ENCODE measurements around the gene FBXW7.

Gene FBXW7

DNA sequence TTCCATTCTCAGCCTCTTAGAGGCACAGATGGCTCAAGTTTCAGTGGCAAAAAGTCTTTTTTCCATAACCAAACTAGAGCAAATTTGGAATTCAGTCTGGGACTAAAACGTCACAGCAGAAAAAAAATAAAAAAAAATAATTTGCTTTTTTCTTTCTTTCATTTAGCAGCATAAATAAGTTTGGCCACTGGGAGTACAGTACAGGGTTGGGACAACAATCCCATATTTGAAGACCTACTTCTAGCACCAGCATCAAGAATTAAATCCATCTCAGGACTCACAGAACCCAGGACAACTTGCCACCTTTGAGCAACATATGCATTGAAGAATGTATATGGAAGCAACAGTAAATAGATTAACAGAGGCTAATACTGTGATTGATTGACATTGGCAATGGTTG, 214.0 kb downstream of the FBXW7 start:
- DNase-seq: no peak

DNA sequence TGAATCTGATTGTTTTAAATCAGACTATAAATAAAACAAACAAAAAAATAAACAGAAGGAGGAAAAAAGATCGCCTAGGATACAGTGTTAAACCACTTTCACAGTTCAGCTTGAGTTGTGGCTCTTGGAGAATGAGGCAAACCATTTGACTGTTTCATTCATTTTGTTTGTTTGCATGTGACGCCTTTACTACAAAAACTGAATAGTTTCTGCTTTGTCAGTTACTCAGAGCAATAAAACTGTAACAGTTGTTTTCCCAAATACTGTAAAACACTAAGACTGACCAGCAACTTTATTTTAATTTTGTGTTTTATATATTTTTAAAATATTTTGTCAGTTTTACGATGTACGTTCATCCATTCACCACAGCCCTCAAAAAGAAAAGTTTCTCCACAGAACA, 214.5 kb downstream of the FBXW7 start:
- DNase-seq: no peak

DNA sequence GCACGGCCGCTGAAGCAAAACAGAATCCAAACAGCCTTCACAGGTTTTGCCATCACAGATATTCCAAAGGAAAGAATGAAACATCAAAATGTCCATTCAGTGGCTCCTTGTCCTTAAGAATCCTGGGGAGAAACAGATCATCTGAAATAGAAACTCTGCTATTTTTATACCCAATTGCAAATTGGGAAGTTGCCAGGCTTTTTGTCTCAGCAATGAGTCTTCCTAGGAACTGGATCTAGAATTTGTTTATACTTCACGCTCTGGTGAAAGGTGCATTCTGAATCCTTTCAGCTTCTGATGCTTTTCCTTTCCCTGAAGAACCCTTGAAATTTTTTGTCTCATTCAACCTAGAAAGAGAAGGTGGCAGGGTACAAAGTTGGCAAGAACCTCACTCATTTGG, 218.9 kb downstream of the FBXW7 start:
- no peak for DNase-seq

DNA sequence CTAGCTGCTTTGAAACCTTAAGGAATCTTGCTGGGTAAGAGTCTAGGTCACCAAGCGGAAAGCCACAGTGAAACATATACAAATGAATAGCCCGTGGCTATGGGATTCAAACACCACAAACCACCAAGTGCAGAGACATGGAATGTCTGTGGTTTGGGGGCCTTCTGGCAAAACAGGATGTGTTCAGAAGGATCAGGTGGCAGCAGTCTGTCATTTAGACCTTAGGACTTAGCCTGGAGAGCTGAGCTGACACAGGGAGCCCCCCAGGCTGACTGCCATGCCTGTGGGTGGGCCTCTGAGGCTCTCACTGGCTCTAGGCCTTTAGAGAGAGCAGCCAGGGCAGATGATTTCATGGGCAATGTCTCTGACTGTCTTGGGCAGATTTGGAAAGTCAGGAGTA, 225.6 kb downstream of the FBXW7 start:
- no peak for DNase-seq

DNA sequence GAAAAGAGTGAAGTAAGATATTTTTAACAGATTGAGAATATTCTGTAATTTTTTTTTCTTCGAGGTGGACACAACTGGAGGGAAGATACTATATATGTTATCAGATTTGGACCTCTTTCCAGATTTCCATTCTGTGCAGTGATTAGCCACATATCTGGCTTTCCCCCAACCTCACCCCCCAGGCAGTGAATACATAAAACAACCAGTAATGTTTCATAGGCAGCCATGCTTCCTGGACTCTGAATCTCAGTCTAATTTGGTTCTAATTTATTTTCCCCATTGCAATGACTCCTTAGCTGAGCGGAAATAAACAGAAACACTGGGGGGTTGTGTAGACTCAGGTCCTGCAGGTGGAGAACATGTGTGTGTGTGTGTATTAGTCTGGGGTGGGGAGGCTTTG, 226.5 kb downstream of the FBXW7 start:
- DNase-seq: no peak

DNA sequence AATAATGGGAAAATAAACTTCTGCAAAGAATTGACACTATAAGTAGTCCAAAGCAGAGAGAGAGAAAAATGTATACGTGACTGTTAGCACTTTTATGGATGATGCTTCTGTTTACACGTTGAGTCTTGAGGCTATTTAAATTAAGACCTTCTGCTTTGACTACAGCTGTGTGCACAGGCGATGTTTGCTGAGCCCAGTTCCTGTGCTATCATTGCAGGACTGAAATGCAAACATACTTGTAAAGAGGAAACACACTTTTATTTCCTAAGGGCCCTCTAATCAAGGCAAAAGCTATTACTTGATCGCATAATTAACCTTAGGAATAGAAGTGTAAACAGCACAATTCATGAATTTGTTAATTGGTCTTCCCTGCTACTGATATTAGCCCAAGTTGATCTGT, 226.9 kb downstream of the FBXW7 start:
- no peak for DNase-seq

DNA sequence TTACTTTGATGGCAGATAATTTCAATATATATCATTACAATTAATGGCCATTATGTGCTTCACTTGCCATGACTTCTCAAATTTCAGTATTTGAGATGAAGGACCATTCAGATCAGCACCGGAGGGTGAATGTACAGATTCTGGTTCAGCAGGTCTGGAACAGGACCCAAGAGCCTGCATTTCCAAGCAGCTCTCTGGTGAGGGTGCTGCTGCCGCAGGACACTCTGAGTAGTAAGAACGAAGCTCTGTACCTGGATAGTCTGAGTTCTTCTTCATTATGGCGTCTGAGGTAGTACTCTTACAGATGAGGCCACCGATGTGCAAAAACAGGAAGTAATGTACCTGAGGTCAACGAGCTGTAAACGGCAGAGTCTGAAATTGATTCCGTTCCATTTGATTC, 228.2 kb downstream of the FBXW7 start:
- no peak for DNase-seq

DNA sequence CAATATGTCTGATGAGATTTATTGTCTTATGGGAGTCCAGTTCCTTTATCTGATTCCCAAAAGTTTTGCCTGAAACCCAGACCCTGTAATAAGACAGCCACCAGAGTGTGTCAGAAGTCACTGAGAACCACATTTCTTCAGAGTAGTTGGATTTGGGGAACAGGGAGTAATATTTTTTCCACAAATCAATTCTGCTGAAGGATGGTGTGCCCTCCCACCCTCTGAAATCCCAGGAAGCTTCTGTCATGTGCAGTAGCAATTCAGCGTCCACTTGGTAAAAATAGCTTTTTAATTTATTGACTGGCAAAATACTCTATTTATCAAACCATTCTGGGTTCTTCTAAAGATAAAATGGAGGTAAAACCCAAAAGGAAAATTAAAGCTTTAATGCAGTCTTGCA, 229.4 kb downstream of the FBXW7 start:
- DNase-seq: no peak

DNA sequence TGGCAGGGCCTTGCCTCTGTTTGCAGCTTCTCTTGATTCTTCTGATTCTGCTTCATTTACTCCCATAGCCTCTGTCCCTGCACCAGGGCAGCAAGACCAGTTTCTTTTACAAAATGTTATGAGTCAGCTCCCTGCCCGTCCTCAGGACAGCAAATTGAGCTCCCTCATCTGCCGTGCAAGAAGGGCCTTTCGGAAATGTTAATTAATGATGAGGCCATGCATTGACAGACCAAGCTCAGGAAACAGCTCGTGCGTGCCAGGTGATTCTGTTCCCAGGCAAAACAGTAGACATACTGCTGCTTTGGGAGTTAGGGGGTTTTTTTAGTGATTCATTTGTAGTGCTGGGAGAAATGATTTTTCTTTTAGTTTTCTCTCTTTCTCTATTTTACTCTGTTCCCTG, 231.7 kb downstream of the FBXW7 start:
- no peak for DNase-seq

DNA sequence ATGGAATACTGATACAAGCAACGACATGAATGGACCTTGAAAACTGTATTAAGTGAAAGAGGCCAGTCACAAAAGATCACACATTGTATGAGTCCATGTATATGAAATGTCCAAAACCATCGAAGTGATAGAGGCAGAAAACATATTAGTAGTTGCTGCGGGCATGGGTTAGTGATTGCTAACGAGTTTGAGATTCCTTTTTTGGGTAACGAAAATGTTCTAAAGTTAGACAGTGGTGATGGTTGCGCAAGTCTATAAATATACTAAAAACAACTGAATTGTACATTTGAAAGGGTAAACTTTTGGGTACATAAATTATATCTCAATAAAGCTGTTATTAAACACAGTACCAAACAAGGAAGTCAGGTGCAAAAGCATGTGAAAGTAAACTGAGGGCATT, 234.5 kb downstream of the FBXW7 start:
- DNase-seq: no peak

DNA sequence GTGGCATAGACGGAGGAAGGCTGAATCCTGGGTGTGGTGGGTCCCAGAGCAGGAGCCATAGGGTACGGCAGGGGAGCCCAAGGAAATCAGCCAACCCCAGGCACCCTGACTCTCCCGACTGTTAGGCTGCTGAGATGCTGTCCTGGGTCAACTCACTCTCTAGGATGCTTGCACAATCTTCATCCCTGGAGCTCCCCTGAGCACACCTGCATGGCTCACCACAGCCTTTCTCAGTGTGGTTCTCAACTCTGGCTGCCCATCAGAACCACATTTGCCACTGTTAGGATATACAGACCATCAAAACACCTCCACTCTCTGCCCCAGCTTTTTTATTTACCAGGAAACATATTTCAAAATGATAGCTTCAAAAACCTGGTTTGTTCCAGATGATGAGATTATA, 236.3 kb downstream of the FBXW7 start:
- DNase-seq: no peak

DNA sequence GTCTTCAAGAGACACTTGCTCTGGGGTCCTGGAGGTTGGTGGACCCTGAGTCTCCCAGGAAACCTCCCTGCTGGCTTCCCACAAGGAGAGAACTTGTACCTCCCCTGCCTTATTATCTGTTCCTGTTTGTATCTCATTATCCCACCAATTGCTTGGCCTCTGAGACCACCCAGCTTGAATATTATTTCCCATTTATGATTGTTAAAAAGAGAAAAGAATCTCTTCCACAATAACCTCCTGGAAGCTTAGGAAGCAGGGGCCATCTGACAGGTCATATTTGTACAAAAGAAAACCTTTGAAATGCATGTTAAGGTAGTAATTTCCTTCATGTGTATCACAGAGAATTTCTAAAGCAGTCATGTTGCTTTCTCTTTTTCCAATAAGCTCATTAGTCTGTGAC, 239.5 kb downstream of the FBXW7 start:
- no peak for DNase-seq

DNA sequence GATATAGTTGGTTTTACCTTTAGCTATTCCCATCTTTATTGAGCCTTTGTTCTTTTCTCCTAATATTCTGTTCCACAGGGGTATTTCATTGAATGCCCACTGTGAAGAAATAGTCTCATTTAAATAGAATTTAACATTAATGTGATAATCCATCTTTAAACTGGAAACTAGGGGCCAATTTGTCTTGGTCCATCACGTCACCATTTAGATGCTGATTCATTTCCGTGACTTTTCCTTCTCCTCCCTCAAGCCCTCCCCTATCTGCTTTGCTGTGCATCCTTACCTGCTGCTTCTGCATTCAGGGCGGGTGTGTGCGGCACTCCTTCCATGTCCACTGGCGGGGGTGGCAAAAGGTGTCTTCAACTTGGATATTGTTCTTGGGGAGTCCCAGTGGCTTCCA, 241.1 kb downstream of the FBXW7 start:
- no peak for DNase-seq

DNA sequence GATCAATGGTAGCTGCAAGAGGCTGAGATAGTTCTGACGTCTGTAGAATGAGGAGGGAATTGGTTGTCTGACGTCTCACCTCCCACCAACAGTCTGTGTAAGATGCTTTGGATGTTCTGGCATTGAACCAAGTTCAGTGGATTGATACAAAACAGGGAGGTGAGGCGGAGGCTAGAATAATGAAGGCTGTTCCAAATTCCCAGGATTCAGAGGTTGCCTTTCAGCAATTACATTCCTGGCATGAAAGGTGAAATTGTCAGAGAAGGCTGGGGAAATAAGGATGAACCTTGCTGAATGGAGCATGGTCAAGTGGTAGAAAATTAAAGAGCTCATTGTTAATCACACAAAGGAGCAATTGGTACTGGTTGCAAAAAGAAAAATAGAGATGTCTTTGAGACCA, 241.6 kb downstream of the FBXW7 start:
- DNase-seq: no peak

DNA sequence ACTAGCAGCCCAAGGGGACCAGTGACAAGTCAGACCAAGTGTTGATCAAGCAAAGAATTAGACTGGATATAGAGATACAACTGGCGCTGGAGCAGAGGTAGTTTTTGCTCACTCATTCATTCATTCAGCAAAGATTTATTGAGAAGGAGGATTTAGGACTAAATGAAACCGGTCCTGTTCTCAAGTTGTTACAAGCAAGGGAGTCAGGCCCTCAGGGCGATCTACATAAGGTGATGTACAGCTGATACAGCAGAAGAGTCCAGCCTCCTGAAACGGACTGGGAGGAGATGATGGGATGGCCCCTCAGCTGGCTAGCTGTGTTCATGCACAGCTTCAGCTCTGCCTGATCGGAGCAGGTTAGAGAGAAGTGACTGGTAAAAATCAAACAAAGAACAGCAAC, 242.4 kb downstream of the FBXW7 start:
- no peak for DNase-seq

DNA sequence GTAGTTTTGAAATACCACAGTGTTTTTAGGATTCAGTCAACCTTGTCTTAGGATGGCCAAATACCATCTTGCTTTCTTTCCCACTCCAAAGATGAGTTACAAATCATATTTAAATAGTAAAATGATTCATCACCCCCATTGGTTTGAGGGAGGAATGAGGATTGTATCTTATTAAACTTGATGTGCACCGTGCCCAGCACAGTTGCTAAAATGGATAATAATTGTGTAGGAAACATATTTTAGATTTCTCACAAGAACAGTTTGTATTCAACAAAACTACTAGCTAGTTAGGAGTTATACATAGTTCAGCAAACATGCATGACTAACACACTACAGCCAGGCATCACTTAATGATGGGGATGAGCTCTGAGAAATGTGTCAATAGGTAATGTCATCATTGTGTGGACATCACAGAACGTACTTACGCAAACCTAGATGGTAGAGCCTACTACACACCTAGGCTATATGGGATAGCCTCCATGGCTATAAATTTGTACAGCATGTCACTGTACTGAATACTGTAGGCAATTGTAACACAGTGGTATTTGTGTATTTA, 245.4 kb downstream of the FBXW7 start:
- DNase-seq: no peak

DNA sequence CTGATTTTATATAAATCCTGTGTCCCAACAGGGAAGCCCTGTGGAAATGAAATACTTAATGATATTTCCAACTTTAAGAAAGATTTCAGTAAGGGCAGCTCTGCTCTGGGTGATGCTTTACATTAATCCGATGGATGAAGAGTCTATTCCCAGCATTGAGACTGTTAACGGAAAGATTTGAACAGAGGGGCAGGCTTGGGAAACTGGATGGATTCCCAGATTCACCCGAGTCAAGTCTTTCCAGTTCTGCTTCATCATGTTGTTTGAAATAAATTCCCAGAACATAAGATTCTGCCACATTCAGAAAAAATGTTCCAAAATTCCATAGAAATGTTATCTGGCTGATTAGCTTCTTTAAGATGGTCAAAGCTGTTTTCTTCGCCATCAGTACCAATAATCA, 246.0 kb downstream of the FBXW7 start:
- no peak for DNase-seq

DNA sequence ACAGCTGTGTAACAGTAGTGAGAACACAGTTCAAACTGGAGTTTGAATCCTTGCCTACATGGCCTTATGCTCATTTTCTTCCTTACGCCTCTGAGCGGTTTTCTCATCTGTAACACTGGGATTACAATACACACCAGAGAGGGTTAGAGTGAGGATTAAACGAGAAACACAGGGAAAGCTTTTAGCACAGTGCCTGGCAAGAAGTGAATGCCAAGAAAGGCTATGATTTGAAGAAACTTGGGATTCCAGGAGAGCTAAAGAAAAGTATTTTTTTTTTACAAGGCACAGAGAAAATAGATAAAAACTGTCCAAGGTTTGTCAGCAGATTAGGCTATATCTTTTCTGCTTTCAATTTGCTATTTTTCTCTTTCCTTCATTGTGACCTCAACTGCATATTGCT, 246.4 kb downstream of the FBXW7 start:
- no peak for DNase-seq

DNA sequence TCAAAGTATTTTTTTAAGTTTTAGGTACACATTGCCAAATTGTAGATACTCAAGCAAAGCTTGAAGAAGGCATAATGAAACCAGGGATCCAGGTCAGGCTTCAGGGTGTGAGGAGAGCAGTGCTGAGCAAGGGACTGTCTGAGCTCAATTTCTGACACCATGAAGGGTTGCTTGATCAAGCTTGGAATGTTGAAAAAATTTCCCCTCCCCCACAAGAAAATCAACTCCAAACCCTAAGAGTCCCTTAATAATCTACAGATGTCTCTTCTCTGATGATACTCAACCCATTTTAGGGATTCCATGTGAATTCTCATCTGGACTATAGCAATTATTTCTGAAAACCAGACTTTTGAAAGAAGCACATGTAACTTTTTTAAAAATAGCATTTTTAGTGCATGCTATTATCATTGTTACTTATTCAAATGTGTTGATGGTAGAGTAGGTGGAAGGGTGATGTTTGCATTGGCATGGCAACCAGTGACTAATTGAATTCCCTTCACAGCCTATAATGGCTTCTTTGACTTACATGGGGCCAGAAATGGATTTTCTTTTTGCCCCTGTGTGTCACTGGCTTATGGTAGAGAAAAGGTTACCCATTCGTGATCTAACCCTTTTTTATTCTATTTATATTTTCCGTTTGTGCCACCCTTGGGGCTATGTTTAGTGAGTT, 252.0 kb downstream of the FBXW7 start:
- DNase-seq: no peak

DNA sequence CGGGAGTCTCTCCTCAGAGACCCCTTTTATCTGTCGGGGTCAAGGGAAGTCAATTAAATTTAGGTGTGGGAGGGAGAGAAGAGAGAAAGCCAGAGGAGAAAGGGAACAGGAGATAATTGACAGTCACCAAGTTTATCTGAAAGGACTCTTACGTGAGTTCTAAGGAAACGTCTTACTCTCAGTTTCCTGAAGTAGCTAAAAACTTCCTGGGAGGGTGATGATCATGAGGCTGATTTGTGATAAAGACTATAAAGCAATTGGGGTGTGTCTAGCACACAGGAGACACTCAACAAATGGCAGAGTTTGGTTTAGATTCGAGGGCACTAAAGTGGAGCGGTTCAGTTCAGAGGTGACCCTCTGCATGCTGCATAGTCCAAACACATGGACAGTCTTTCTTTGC, 254.1 kb downstream of the FBXW7 start:
- no peak for DNase-seq

DNA sequence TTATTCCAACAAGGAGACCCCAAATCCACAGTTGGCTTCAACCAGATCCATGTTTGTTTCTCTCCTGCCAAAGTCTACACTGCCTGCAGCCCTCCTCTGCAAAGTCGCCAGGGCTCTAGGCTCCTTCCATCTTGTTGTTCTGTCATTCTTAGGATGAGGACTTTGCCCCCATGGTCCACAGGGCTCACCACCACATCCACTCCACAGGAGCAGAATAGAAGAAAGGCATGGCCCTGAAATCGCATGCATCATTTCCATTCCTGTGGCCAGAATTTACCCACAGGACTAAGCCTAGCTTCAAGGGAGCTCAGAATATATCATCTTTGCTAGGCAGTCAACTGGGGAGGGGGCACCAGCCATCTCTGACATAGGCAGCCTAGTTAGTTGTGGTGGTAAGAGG, 254.7 kb downstream of the FBXW7 start:
- DNase-seq: no peak

DNA sequence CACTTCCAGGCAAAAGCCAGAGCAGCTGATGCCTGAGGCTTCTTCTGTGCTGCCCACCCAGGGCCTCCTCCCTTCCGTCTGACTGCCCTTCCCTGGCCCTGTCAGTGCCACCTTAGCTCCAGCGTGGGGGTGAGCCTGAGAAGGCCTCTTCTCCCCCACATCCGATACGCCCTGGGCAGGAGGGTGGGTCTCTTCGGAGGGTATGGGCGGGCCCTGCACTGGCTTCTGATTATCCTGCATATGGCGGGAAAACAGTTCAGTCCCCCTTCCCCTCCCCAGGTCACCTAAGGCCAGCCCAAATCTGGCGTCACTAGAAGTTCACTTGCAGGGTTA, 256.7 kb downstream of the FBXW7 start:
- DNase-seq: no peak

DNA sequence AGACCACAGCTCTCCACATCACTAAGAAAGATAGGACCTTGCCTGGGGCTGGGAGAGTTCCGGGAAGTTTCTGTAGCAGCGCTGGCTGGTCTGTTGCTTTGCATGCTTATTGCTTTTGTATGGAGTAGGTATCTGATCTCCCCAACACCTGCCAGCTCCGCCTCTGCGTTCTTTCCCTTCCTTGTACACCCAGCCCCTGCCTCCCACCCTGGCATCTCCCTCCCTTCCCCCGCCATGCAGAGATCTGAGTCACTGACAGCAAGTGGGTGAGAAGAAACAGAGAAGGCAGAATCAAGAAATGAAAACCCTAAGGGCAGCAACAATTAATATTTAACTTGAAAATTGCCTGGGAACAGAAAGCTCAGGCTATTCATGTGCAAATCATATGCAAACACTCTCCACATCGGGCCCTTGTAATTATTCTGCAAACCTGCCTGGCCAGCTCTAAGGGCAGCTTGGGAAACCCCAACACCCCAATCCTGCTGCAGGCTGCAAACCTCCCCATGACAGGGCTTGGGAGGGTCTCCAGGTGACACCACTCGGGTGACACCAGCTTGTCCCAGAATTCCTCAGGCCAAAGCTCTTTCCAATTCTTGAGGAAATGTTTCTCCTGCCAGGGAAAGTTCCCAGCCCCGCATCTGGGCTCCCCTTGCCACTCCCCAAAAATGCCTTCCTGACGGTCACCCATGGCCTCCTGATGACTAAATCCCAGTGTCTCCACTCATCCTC, 257.2 kb downstream of the FBXW7 start:
- DNase-seq: no peak

DNA sequence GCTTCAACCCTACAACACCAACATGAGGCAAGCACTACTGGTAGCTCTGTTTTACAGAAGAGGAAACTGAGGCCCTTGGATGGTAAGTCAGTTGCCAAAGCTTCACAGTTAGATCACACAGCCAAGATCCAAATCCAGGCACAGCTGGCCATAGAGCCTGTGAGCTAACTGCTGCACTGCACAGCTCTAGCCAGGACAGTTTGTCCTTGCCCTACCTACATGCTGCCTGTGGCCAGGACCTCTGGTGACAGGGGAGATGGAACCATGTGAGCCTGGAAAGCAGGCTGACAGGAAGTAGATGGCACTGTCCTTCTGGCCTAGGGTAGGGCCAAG, 257.8 kb downstream of the FBXW7 start:
- DNase-seq: no peak

DNA sequence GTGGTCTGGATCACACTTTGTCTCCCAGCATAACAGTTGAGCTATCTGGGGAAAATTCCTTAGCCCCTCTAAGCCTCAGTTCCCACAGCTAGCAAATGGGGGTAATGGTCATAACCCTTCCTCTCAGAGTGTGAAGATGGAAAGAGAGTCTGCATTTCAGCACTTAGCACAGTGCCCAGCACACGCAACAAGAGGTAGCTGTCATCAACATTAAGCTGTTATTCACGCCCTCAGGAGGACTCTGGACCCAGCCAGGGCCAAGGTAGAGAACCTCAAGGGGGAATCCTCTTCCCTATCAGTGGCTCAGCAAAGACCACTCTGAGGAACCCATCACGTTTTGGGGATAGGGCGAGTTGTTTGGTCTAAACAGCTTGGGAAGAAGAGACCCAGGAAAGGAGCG, 258.6 kb downstream of the FBXW7 start:
- DNase-seq: no peak

Measured in activated CD4-positive, alpha-beta T cell treated with anti-CD3 and anti-CD28 coated beads for 1 hour (primary cell).